GM12891 (cell line): ENCODE measurements around the gene ESYT2.
A peak's percentile ranks its signal among the peaks of the same experiment; 100 is the strongest.

Experiments used
- POLR2A ChIP-seq: IDR thresholded peaks from 2 replicates; pipeline ENCODE4 v1.6.1; 2011; ENCODE audit warnings: low read depth, low read length, control low read depth
- POLR2AphosphoS5 ChIP-seq: IDR thresholded peaks from 2 replicates; pipeline ENCODE4 v1.6.1; 2011; ENCODE audit warnings: low read depth, low read length, control low read depth
- POU2F2 ChIP-seq: IDR thresholded peaks from 2 replicates; pipeline ENCODE4 v1.6.1; 2011; ENCODE audit warnings: low read depth, mild to moderate bottlenecking, control low read depth, low read length, moderate library complexity
- TAF1 ChIP-seq: IDR thresholded peaks from 2 replicates; pipeline ENCODE4 v1.6.1; 2011; ENCODE audit warnings: low read depth, low read length, control low read depth

GRCh38 chr7:158829342-158830210 is at the start of gene ESYT2:
- TF ChIP-seq POLR2AphosphoS5 (peak; percentile 76), POU2F2 (no peak), POLR2A (peak; percentile 73), TAF1 (peak; percentile 69)
